Endometrial microvascular endothelial cells (primary cell): ENCODE measurements around the gene FAM13C. TPM values are rescaled to one million over a fixed set of nuclear protein-coding genes. Genes with fewer than 3 reads are reported as not detected.

Experiments used
- in situ Hi-C: cut with HindIII; loops from 2 replicates; pipeline ENCODE4 v1.10.0; 2017; ENCODE audit warnings: low sequenced_read_pairs, low pct_unique_long_range_greater_than_20kb; ENCODE audit errors: inconsistent ontology term
- total RNA-seq: library from RNA; depleted of rRNA; stranded (reverse); fragments of >200 nt; gene quantifications from one replicate; pipeline ENCODE4 v1.2.3, GENCODE V29; 2015; ENCODE audit errors: inconsistent ontology term

Gene FAM13C
- total RNA-seq, 1 donor from 2014 or later: not detected

DNA sequence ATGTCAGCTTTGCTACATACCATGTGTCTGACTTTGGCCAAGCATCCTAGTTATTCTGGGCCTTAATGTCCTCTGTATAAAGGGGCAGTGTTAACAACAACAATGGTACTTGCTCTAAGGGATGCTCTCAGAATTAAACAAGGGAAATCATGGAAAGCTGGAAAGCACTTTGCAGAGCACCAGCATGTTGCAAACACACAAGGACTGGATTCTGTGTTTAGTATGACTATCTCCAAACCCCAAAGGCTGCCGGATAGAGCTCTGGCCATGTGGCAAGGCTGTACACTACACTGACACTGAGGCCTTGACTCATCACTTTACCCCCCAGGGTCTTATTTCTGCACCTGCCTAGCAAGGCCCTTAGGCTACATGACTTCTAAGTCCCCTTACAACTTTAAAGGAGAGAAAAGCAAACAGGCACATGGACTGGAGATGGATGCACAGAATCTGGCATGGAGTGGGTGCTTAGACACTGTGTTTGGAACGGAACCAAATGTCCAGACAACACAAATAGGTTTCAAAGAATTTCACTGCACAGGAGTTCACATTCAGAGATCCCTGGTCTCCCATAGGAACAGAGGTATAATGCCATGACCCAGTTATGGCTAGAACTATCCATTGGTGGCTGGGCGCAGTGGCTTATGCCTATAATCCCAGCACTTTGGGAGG lies 74.6 kb downstream of the FAM13C start:
- in situ Hi-C loops: no loop called here

DNA sequence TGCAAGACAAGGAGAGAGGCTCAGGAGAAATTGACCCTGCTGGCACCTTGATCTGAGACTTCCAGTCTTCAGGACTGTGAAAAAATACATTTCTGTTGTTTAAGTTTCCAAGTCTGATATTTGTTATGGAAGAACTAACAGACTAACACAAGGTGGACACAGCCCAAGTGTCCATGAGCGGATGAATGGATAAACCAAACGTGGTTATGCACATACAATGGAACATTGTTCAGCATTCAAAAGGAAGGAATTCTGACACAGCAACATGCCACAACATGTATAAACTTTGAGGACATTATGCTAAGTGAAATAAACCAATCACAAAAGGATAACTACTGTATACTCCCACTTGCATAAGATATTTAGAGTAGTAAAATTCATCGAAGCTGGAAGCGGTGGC lies 76.5 kb downstream of the FAM13C start:
- in situ Hi-C loops: no loop called here

DNA sequence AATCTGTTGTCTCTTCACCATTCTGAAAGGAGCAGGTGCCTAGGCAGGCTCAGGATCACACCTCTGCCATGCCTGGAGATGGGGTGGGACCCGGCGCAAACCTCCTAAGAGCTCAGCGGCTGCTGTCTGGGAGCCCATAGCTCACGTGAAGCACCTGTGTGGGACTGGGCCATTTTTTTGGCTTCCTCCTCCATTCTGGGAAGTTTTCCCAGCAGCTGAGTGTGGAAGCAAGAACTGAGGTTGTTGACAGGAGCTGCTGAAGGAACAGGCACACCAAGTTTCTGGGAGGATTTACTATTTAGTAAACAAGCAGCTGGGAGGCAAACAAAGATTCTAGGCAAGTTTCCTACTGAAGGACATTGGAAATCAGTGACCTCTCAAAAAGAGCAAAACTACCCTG lies 77.3 kb downstream of the FAM13C start:
- in situ Hi-C loops: no loop called here

DNA sequence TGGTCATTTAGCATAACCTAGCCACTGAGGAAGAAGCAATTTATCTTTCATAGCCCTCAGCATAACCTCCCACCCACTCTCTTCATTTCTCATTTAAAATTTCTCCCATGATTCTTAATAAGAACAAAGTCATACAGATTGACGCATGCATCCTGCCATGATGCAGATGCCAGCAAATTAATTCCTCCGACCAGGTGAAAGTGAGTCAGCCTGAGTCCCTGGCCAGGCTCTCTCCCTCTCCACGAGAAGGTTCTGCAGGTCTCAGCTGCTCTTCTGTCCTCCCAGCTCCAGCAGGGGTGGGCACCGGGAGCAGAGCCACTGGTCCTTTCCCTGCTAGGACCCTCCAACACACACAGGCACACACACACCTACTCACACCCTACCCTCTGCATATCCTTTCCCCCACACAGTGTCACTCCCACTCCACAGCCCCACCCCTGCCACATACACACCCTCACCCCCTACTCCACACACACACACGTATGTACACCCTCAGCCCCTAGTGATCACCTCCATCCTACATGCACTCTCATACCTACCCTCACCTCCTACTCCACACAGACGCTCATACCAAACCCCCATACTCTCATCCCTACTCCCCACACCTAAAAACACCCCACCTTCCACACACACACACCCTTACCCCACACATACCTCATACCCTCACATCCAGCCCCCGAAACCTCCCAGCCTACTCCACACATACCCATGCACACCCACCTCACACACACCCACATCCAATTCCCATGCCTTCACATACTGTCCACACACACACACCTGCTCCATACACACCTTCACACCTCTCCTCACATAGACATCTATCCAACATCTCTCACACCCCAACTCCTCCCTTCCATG lies 78.0 kb downstream of the FAM13C start:
- in situ Hi-C loops: no loop called here

DNA sequence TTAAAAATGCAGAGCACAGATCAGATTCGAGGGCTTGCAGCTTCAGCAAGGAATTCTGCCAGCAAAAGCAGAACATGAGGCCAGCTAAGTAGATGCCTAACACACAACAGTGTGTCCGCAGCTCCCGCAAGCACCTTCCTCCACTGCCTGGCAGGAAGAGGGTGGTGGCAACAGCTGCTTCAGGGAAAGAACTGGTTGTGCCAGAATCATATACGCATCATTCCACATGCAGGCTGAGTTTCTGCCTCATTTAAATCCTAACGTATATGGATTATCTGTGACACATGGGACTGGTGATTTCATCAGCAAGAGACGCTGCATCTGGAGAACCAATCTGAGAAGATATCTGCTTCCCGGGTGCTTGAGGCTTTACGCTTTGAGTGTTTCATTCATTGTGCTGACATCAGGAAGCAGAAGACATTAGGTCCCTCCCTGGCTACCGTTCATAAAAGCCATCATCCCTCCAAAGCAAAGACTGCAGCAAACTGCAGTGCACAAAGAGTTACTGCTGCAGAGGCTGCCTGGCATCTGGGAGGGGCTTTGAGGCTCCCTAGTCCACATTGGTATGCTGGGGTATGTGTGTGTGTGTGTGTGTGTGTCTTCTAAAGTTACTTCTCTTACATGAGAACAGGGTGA lies 78.8 kb downstream of the FAM13C start:
- in situ Hi-C loops: no loop called here

DNA sequence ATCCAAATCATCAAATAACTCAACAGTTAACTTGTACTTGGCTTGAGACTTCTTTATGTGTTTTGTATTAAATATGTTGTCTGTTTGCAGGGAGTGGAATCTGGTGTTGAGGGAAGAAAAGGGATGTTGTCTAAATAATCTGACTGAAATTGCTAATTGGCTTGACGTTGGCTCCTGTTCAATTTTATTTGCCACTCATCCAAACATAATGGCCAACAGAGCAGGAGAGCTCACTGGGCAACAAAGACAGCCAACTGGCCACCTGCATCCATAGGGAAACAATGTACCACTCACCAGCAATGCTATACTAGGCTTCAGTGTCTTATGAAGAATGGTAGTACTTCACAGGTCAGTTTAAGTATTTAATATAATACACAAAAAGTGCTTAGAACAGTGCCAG lies 80.5 kb downstream of the FAM13C start:
- in situ Hi-C loops: no loop called here

DNA sequence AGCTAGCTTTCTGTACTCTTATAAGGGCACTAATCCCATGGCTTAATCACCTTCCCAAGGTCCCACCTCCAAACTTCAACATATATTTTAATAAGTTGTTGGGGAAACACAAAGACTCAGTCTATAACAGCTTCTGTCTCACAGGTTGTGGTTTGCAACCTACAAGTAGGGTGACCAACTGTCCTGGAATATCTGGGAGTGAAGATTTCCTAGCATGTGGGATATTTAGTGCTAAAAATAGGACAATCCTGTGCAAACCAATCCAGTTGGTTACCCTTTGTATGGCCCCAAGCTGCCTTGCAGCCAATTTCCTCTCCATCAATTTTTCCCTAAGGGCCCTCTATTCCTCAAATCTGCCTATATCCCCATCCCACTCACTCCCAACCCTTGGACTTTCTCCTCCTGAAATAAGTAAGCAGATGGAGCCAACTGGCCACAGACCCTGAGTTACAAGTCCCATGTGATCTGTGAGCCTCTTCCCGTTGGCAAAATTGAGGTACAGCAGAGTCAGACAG lies 82.3 kb downstream of the FAM13C start:
- in situ Hi-C loops: no loop called here

DNA sequence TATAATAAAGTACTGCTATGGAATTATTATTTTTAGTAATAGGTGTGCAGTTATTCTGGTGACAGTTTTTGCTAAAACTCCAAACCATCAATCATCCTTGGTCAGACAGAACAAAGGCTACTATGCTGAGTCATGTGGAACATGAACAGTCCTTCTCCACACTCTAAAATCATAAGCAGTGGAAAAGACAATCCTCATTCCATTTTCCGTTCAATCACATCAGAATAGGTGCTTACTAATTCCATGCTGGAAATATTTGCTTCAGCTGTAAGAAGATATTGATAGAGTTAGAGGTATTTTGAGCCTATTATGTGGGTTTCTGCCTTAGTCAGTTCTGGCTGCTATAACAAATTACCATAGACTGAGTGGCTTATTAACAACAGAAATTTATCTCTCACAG lies 82.9 kb downstream of the FAM13C start:
- in situ Hi-C loops: no loop called here

DNA sequence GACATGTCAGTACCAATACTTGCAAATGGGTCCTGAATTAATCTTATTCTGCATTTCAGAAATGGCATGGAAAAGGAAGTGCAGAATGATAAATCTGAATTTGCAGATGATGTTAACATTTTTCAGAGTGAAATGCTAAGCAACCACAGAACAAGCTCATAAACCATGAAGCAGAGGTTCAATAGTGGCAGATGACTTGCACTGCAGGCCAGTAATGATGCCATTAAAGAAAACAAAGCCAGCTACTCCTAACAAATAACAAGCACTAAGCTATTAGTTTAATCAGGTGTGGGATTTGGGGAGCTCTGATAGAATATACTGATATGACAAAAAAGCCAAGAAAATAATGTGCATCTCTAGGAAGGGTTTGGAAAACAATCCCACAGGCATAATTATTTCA lies 85.4 kb downstream of the FAM13C start:
- in situ Hi-C loops: no loop called here

DNA sequence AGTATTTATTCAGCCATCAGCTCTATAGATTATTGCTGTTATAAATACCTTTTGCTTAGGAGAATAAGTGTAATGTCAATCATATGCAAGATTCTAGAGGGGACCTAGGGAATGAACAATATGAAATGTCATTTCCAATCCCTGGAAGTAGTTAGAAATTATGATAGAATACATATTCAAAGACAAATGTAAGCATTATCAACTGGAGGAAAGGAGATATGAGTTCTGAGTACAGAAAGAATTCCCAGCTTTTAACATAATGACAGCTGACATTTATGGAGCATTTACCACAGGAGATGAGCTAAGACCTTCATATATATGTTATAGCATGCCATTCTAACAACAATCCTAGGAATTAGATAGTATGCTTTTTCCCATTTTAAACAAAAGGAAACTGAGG lies 86.2 kb downstream of the FAM13C start:
- in situ Hi-C loops: no loop called here

DNA sequence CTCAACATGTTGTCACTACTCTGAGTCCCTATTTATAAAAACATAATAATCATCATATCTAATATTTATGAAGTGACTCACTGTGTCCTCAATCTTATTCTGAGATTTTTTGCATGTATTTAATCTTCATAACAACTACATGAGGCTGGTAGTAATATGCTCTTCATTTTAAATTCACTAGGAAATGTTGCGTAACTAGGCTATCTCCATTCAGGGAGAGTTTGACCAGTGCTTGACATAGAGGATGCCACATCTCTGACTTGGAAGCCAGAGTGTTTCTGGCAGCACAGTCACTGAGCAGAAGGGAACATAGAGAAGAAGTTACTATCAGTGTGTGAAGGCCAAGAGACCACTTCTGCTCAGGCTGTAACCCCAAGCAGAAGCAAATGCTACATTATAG lies 88.9 kb downstream of the FAM13C start:
- in situ Hi-C loops: no loop called here

DNA sequence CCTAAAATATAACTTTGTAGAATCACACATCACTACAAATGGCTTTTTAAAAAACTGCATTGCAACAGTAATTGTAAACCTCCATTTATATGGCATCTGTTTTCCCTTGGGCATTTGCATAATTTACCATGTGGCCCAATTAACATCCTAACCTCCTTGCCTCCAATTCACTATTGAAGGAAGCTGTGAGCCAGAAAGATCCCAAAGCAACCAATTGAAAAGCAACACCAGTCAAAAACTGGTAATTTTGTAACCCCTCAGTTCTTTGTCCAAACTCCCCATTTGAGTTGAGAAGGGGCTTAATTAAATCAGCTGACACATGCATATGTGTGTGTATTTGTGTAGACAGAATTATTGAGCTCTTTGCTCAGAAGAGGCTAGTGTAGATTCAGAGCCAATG lies 90.3 kb downstream of the FAM13C start:
- in situ Hi-C loops: no loop called here

DNA sequence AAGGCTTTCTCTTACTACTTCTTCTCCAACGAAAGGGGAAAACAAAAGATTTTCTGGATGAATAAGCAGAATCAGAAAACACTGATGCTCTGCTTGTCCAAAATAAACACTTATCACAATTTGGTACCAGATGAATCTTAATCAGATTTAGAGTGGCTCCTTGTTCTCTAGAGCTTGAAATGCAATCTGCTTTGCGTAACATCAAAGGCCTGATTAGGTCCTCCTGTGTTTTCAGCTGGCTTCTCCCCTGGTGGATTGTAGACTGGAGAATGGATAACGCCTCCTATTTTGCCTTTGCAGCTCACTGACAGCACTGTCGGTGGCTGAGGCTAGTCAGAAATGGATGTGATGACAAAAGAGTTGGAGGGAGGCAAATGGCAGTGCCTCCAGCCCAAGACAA lies 91.2 kb downstream of the FAM13C start:
- in situ Hi-C loops: no loop called here

DNA sequence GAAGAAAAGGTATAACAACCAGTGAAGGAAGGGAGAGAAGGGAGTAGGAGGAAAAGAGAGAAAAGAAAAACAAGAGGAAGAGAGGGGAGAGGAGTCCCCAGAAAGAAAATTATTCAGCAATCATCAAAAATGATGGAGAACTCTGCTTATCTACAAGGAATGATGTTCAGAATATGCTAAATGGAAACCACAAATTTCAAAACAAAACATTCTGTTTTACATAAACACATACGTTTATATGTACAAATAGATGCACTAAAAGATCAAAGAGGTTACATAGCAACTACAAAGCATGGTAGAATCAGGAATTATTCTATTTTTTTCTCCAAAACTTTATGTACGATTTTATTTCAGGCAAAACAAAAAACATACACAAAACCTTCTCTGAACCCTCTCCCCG lies 91.9 kb downstream of the FAM13C start:
- in situ Hi-C loops: no loop called here

DNA sequence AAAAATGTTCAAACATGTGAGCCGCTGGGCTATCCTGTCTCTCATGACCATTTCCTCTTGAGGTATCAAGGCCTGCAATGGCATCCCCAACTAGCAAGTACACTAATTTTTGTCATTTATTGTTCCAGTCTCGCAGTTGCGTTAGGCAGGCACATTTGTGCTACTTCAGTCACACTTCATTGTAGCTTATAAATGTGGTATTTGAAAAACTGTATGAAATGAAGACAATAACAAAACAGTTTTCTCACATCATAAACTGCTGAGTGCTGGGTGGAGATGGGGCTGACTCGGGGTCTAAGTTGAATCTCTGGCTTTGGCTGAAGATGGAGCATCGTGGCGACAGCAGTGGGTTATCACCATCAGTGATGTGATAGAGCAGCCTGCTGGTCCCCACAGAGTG lies 92.7 kb downstream of the FAM13C start:
- in situ Hi-C loops: no loop called here

DNA sequence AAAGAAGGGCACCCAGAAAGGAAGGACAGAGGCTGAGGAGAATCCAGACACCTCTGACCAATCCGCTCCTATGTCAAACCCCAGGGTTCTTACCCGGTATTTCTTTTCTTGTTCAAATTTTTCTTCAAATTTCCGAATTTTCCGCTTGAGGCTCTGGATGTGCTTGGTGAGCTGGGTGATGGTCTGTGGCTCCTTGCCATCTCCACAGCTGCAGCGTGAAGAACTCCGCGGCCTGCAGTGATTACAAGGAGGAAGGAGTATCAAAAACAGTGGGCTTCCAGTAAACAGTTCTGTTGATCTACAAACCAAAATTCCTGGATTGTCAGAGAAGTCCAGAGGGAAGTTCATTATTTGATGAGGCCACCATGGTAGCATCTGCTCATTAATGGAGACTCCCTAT lies 93.9 kb downstream of the FAM13C start:
- in situ Hi-C loops: no loop called here

DNA sequence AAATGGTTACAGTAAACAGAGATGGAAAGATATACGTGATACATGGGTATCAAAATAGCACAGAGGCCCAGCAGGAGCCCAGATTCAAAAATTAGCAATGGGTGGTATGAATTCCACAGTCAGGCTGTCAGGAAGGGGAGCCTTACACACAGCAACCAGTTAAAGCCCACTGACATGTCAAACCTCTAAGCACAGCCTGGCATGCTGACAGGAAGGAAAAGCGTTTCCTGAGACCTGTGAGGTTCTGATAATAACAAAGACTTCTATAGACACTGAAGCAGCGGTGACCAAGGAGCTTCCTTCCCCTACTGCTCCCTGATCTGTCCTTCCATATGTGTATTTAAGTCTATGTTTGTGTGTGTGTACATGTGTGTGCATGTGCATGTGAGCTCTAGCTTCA lies 96.0 kb downstream of the FAM13C start:
- in situ Hi-C loops: no loop called here

DNA sequence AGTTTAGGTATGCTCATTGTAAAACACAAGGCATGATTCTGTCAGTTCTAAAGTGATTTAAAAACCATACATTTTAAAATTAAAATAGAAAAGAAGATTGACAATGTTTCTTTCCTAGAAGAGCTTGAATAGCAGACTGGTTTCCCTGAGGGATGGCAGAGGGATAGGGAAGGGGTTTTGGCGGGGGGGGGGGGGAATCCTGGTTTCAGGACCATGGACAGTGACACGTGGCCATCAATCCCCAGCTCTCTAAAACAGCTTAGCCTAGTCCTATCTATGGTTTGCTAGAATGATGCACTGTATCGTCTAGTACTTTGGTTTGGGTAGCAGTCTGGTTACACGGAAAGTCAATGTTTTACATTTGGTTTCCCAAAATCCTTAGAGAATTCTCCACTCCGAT lies 97.2 kb downstream of the FAM13C start:
- in situ Hi-C loops: no loop called here

DNA sequence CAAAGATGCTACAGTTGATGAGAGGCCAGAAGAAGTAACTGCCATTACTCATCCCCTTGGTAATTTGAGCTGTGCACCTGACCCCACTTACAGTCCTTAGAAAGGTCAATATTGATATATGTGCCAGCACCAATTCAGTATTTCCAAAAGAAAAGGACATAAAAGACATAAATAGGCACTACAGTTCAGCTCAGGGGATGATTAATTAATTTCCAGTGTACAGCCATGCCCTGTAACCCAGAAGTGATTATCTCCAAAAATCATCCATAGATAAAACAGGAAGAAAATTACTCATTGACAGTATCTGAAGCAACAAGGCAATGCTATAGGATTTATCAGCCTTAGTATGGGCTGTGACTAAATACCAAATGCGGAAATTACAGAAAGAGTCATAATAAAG lies 103.5 kb downstream of the FAM13C start:
- in situ Hi-C loops: no loop called here

DNA sequence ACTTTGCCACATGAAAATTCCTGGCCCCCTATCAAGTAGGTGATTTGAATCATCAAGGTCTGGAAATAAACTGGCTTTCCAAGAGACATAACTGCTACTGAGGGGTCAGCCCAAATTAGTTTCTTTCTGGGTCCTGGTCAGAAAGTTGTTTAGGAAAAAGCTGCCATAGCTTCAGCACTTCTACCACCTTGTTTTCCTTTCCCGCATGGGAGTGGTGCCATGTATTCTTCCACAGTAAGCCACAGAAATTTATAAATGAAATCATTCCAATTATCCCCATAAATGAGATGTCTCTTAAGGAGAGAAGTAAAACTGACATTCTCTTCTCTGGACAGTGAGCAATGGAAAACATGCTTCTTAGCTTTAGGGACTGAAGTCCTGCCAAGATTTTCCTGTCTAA lies 105.1 kb downstream of the FAM13C start:
- in situ Hi-C loops: no loop called here
